GM20431 (cell line): ENCODE results near the gene KLHL29.

ENCODE experiments used
- in situ Hi-C: fragments of 300-500 bp; cut with MseI, MboI; formaldehyde crosslinking; loops from one replicate; pipeline ENCODE4 v1.15.0; 2020; ENCODE audit warnings: low sequenced_read_pairs; ENCODE audit not compliant: unreplicated experiment

The KLHL29 gene

GRCh38 chr2:23658466-23658942 is 273.5 kb downstream of the KLHL29 start:
- in situ Hi-C loops: no loop called here

GRCh38 chr2:23659328-23659727 is 274.3 kb downstream of the KLHL29 start:
- in situ Hi-C loops: no loop called here

GRCh38 chr2:23659773-23660172 is 274.8 kb downstream of the KLHL29 start:
- in situ Hi-C loops: no loop called here

DNA sequence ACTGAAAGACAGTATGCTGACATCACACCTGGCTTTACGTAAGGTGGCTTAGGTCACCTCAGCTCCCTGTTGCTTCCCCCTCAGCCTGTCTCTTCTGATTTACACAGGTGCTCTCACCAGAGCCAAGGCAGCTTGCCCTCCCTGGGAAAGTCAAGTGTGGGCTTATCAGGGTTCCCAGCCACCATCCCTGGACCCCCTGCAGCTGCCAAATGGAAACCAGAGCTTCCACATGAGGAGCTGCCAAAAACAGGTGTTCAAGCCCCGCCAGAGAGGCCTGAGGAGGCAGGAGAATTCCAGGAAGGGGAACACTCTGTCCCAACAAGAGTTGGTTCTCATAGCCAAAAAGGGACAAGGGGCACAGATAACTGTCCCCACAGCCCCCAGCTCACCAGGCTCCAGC is 275.3 kb downstream of the KLHL29 start:
- in situ Hi-C loops: no loop called here

GRCh38 chr2:23661276-23662050 is 276.5 kb downstream of the KLHL29 start:
- in situ Hi-C loops: no loop called here

DNA sequence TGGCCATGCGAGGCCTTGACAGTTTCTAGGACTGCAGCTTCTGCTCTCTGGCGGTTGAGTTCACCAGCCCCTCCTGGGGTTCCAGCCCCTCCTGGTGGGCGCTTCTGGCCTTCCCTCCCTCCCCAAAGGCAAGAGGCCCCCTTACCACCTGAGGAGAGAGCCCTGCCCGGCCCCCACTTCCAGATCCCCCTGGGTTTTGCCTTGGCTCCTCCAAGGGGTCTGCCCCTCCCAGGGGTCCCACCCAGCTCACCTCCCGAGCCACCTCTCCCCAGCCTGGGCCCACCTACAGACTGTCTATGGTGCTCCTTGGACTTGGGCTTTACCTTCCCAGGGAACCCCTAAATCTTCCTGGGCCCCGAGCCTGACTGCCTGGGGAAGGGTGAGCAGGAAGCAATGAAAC is 277.5 kb downstream of the KLHL29 start:
- in situ Hi-C loops: no loop called here

DNA sequence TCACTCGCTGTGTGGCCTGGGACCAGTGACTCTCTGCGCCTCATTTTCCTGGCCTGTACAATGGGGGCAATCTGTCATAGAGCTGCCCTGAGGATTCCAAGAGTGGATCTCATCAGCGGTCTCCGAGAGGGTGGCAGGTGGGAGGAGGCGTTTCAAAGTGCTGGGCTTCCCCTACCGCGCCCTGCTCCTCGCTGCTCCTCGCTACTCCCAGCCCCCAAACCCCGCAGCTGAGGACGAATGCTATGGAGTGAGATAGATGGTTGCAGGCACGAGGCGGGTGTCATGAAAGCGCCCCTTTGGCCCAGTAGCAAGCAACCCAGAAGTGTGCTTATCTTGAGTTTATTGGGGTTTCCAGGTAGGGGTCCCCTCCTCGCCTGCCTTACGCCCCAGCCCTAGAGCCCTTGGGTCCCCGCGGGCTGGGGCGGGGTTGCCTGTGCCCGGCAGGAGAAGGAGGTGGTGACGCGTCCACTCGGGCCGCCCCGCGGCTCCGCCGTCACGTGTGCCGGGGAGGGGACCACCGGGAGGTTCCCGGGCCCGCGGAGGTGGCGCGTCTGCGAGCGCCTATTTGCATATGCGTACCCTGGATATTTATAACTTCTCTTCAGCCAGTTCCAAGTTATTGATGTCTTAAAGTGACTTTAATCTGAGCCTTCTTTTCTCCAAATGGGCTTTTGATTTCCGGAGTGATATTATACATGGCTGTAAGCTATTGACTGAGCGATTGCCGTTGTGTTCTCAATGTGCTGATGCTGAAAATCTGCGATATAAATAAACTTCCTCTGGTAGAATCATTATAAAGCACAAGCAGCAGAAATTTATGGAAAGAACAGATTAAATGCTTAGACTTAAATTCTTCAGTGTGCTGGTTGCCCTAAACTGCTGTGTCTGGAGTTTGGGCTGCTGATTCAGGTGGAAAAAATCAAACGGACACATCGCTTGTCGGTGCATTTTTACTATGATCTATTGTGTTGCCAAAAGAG is 278.3 kb downstream of the KLHL29 start:
- in situ Hi-C loops: no loop called here

DNA sequence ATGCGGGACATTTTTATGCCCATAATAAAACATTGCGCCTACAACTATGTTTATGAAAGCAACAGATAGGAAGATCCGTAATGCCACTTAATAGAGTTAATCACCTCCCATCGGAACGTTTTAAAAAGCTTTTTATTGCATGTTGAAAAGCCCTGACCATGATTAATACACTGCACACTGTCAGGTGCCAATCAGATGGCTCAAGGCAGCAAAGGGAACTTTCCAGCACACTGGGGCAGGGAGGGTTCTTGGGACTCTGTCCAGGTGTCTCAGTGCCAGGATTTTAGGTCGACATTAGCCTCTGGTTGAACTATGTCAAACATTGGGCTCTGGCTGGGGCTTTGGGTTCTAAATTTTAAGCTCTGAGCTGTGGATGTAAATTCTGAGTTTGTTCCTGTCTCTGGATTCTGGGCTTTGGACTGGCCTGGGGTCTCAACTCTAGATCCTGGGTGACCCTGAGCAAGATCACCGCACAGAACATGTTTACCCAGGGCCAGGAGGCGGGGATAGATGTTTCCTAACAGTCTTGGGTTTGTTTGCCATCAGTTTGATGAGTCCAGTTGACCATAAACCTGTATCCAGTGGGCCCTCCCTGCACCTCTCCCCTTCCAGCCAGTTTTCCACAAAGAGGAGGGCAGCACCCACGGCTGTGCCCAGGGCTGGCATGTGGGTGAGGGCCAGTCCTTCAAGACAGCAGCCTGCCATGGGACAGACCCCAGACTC is 279.2 kb downstream of the KLHL29 start:
- in situ Hi-C loops: no loop called here

- in situ Hi-C loops: no loop called here
Observed at GRCh38 chr2:23666241-23666979, 281.4 kb downstream of the KLHL29 start.

- in situ Hi-C loops: no loop called here
Observed at GRCh38 chr2:23666980-23667357, 282.0 kb downstream of the KLHL29 start.

DNA sequence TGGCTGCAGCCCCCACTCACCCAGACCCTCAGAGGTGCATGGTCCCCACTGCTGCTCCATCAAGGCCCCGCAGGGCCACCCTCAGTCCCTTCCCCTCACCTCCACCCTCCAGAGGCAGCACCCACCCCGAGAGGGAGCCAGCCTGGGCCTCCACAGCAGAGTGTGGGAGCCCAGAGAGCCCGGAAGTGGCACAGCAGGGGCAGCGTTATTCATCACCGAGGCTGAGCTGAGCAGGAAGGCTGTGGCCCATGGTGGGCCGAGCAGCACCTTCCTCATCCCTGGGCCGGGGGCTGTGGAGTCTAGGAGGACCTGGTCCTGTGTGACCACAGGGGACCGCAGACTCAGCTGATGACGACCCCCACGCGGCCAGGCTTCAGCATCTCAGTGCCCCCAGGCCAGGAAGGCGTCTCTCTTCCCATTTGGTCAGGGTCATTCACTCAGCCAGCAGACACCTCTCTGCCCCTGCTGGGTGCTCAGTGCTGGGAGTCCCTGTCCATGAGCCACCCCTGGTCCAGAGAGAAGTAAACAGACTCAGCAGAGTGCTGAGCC is 283.9 kb downstream of the KLHL29 start:
- in situ Hi-C loops: no loop called here

DNA sequence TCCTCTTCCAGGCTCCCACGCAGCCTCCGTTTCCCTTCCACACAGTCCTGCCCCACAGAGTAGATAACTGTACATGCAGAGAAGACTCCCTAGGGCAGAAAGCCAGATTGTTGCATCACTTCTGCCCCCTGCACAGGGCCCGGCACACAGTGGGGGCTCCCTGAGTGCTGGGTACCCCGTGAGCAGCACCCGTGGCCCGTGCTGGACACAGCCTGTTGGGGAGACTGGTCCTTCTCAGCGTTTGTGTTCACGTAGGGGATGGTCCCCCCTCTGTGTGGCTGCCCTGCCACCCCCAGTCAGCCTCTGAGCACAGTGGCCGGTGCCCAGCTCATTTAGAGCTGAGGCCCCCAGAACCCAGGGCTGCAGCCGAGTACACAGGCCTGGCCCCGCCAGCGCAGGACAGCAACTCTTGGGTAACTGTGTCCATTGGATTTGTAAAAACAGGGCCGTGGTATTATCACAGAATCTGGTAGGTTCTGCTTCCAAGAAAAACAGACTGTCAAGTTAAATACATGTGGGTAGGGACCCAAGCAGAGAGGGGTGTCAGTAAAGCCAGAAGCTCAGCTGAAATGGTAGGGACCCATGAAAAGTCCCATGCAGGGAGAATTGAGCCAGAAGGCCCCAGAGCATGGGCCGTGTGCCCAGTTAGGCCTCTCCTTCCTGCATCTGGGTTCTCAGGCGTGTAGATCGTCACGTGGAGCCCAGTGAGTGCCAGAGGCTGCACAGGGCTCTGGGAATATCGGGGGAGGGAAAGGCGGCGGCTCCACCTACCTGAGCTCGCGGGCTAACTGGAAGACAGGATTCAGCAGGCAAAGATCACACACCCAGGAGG is 284.6 kb downstream of the KLHL29 start:
- in situ Hi-C loops: no loop called here

GRCh38 chr2:23670245-23670592 is 285.2 kb downstream of the KLHL29 start:
- in situ Hi-C loops: no loop called here

GRCh38 chr2:23673082-23673481 is 288.1 kb downstream of the KLHL29 start:
- in situ Hi-C loops: no loop called here

- in situ Hi-C loops: no loop called here
Observed at GRCh38 chr2:23673830-23674679, 289.1 kb downstream of the KLHL29 start.

DNA sequence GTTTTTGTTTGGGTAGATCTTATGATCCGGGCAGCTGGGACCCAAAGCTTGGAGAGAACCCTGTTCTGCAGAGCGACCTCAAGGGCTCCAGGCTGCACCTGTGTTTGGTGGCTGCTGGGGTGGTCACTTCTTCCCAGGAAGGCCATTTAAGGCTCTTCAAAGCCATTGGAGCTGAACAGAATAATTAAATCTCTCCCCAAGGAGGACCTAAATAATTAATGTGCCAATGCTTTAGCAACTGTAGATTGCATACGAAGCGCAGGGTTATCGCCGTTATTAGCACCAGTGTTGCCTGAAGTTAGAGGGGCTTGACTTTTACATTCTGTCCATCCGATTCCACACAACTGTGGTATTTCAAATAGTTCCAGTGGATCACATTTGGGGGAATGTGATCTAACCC is 290.5 kb downstream of the KLHL29 start:
- in situ Hi-C loops: no loop called here

DNA sequence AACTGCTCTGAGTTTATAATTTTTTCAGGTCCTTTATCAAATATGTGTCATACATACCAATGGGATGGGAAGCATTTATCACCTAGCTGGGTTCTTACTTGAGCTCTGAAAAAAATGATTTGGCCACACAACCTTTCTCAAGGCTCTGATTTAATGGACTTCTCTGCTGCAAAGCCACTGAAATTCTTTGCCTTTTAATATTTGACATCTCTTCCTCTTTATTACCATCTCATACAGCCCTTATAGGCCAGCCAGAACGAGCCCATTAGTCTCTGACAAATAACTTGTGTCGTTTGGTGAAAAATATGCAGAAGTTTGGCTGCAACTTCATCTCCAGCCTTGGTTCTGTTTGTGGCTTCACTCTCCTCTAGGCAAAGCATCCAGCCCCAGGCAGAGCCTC is 292.9 kb downstream of the KLHL29 start:
- in situ Hi-C loops: no loop called here

DNA sequence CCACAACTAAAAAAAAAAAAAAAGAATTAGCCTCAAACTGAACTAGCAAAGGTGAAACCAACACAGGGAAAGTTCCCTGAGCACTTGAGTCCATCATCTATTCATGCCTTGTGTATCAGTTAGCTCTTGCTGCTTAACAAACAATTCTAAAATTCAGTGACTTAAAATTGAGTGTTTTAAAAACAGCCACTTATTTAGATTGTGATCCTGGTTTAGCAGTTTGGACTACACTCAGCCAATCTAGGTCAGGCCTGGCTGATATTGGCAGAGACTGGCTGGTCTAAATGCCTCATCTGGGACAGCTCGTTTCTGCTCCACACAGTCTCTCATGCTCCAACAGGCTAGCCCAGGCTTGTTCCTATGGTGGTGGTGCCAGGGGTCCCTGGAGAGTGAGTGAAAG is 294.1 kb downstream of the KLHL29 start:
- in situ Hi-C loops: no loop called here
